ENCODE data around the gene SNTB2.
A peak's percentile ranks its signal among the peaks of the same experiment; 100 is the strongest.

Gene SNTB2

DNA sequence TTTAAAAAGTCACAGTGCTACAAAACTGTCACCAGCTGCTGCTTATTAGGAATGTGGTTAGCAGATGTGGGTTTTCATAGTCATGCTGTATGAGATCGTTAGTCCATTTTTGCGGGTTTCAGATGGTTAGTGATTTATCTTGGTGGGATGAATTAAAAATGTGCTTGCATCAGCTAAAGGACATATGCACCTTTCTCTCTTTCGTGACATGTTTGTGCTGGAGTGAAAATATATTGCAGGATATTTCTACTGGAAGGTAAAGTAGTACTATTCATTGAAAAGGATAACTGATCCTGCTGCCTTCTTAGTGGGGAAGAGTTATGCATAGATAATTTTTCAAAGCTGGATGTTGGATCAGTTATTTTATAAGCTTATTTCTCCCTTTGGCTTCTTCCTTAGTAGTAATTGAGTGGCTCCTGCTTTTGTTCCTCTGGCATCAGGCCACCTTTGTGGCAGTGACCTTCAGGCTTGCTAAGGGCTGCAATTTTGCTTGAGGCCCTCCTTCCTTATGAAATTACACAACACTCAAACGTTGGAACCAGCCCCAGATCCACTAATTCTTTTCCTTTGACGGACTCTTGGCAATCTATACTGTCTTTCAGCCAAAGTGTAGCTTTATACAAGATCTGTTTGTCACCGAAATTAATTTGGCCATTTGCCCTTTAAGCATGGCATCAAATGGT, 7.5 kb upstream of the SNTB2 start:
- TF ChIP-seq, protein P1, sequence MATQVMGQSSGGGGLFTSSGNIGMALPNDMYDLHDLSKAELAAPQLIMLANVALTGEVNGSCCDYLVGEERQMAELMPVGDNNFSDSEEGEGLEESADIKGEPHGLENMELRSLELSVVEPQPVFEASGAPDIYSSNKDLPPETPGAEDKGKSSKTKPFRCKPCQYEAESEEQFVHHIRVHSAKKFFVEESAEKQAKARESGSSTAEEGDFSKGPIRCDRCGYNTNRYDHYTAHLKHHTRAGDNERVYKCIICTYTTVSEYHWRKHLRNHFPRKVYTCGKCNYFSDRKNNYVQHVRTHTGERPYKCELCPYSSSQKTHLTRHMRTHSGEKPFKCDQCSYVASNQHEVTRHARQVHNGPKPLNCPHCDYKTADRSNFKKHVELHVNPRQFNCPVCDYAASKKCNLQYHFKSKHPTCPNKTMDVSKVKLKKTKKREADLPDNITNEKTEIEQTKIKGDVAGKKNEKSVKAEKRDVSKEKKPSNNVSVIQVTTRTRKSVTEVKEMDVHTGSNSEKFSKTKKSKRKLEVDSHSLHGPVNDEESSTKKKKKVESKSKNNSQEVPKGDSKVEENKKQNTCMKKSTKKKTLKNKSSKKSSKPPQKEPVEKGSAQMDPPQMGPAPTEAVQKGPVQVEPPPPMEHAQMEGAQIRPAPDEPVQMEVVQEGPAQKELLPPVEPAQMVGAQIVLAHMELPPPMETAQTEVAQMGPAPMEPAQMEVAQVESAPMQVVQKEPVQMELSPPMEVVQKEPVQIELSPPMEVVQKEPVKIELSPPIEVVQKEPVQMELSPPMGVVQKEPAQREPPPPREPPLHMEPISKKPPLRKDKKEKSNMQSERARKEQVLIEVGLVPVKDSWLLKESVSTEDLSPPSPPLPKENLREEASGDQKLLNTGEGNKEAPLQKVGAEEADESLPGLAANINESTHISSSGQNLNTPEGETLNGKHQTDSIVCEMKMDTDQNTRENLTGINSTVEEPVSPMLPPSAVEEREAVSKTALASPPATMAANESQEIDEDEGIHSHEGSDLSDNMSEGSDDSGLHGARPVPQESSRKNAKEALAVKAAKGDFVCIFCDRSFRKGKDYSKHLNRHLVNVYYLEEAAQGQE (IDR thresholded peaks at IDR 0.05; ENCODE audit: low read depth) = no peak
- peak; percentile 94 for TF ChIP-seq CEBPB (IDR thresholded peaks at IDR 0.05)
- peak; percentile 94 for TF ChIP-seq NFIC (IDR thresholded peaks at IDR 0.05)
- no peak for TF ChIP-seq RAD21 (IDR thresholded peaks at IDR 0.05; ENCODE audit: low read depth)
- no peak for TF ChIP-seq FOXM1 (IDR thresholded peaks at IDR 0.05; ENCODE audit: borderline replicate concordance, low read depth)
- no peak for TF ChIP-seq ZBTB7A (IDR thresholded peaks at IDR 0.05; ENCODE audit: low read depth)
- TF ChIP-seq TCF12 (IDR thresholded peaks at IDR 0.05; ENCODE audit: low read depth) = peak; percentile 39; the same call in 1 of the 2 replicates
- TF ChIP-seq EP300 (IDR thresholded peaks at IDR 0.05; ENCODE audit: borderline replicate concordance) = peak; percentile 37; the same call in 1 of the 2 replicates
- no peak for TF ChIP-seq TEAD4 (IDR thresholded peaks at IDR 0.05)
- no peak for TF ChIP-seq CREB1 (IDR thresholded peaks at IDR 0.05; ENCODE audit: low read depth)

DNA sequence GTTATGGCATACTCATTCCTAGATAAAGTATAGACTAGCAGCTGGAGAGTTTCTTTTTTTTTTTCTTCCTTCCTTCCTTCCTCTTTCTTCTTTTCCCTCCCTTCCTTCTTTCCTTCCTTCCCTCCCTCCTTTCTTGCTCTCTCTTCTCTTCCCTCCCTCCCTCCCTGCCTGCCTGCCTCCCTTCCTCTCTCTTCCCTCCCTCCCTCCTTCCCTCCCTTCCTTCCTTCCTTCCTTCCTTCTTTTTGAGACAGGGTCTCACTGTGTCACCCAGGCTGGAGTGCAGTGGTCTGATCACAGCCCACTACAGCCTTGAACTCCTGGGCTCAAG, 7.0 kb upstream of the SNTB2 start:
- TF ChIP-seq YY1 (IDR thresholded peaks at IDR 0.05; ENCODE audit: low read depth) (no peak), EP300 (IDR thresholded peaks at IDR 0.05; ENCODE audit: borderline replicate concordance) (no peak)

DNA sequence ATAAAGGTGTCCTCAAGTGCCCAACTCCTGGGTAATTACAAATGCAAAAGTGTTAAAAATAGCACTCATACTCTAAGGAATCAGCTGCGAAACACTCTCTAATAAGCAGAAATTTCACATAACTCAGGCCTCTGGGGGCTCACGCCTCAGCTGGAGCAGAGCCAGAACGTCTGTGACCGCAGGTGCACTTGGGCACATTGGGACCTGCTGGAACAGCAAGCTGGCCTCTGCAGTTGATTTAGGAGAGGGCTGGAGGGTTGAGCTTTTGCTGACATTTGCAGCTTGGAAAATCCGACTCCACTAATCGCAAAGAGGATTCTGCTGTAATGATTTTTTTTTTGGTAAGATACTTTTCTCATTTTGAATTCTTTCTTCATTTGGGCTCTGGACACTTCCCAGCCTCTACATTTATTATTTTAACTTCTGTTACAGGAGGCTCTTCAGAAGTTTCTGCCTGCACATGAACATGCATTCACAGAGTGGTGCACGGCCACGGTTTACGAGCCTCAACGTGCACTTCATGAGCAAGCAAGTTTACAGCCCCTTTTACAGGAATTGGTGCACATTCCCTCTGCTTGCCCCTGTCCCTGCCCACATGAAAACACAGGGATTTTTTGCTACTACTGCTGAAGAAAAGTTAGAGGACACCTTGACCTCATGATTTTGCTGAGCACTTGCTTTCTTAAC, 4.1 kb upstream of the SNTB2 start:
- TF ChIP-seq NFIC (IDR thresholded peaks at IDR 0.05) = no peak
- TF ChIP-seq CREB1 (IDR thresholded peaks at IDR 0.05; ENCODE audit: low read depth) = no peak
- no peak for TF ChIP-seq FOXM1 (IDR thresholded peaks at IDR 0.05; ENCODE audit: borderline replicate concordance, low read depth)
- TF ChIP-seq TAF1 (IDR thresholded peaks at IDR 0.05; ENCODE audit: low read depth) = no peak
- TF ChIP-seq, protein P2, sequence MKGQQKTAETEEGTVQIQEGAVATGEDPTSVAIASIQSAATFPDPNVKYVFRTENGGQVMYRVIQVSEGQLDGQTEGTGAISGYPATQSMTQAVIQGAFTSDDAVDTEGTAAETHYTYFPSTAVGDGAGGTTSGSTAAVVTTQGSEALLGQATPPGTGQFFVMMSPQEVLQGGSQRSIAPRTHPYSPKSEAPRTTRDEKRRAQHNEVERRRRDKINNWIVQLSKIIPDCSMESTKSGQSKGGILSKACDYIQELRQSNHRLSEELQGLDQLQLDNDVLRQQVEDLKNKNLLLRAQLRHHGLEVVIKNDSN (IDR thresholded peaks at IDR 0.05) = no peak
- no peak for TF ChIP-seq RAD21 (IDR thresholded peaks at IDR 0.05; ENCODE audit: low read depth)

- peak; percentile 86; the same call in 1 of the 2 replicates for TF ChIP-seq NFIC (IDR thresholded peaks at IDR 0.05)
- peak; percentile 49; the same call in 1 of the 2 replicates for TF ChIP-seq TEAD4 (IDR thresholded peaks at IDR 0.05)
- TF ChIP-seq TCF12 (IDR thresholded peaks at IDR 0.05; ENCODE audit: low read depth) = no peak
- TF ChIP-seq, protein P1 (IDR thresholded peaks at IDR 0.05; ENCODE audit: low read depth) = 0 out of 2 replicates have a peak, but pooled peaks have one; percentile 4
Measured at GRCh38 chr16:69187446-69188235, 677 bp downstream of the SNTB2 start.

DNA sequence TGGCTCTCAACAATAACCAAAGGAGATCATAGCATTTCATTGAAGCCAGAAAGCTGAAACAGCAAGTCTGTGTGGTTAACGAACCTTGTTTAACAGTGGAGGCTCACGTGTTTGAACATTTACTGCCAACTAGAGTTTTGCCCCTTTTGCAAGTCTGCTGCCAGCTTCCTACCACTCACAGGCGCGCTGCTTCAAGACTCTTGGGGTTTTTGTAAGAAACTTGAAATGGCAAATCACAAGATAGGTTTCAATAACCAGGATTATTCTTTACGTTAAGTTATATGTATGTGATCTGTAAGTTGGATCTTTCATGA, 1.2 kb downstream of the SNTB2 start:
- TF ChIP-seq TEAD4 (IDR thresholded peaks at IDR 0.05) (no peak), ZBTB7A (IDR thresholded peaks at IDR 0.05; ENCODE audit: low read depth) (no peak), CREB1 (IDR thresholded peaks at IDR 0.05; ENCODE audit: low read depth) (no peak), EGR1 (IDR thresholded peaks at IDR 0.05) (no peak), TAF1 (IDR thresholded peaks at IDR 0.05; ENCODE audit: low read depth) (no peak), NFIC (IDR thresholded peaks at IDR 0.05) (no peak; the same call in 1 of the 2 replicates), EP300 (IDR thresholded peaks at IDR 0.05; ENCODE audit: borderline replicate concordance) (peak; percentile 59; the same call in 1 of the 2 replicates), TCF12 (IDR thresholded peaks at IDR 0.05; ENCODE audit: low read depth) (peak; percentile 70), CEBPB (IDR thresholded peaks at IDR 0.05) (no peak), RAD21 (IDR thresholded peaks at IDR 0.05; ENCODE audit: low read depth) (no peak), FOXM1 (IDR thresholded peaks at IDR 0.05; ENCODE audit: borderline replicate concordance, low read depth) (no peak), YY1 (IDR thresholded peaks at IDR 0.05; ENCODE audit: low read depth) (no peak), MAX (IDR thresholded peaks at IDR 0.05) (peak; percentile 75)
- TF ChIP-seq, protein P2 (IDR thresholded peaks at IDR 0.05) = peak; percentile 64
- TF ChIP-seq, protein P1 (IDR thresholded peaks at IDR 0.05; ENCODE audit: low read depth) = no peak

Data from Ishikawa (cell line).